ENCODE results near the gene ZNF200.

- no peak for TF ChIP-seq CTCF (IDR thresholded peaks at IDR 0.05 in 8 of 11, conservative IDR thresholded peaks at IDR 0.05 in 3 of 11)
- no peak for TF ChIP-seq POLR2A (IDR thresholded peaks at IDR 0.05)
Measured at GRCh38 chr16:3246876-3247275, 11.9 kb upstream of the ZNF200 start.
